Vagina (tissue), 2 donors: Measurements from ENCODE around the gene NAXE. TPM values are rescaled to one million over a fixed set of nuclear protein-coding genes. Genes with fewer than 3 reads are reported as not detected.
A peak's percentile ranks its signal among the peaks of the same experiment; 100 is the strongest.

Source experiments
- DNase-seq, 2 donors: peaks; one replicate each; pipeline ENCODE4 v3.0.0-alpha.2; 2017; ENCODE audit errors: extremely low spot score in 2 of 2
- H3K27ac ChIP-seq: fragments of 200-600 bp; sonication (generic); one replicate; pipeline ENCODE4 v1.5.1; 2019
- H3K27me3 ChIP-seq: fragments of 200-600 bp; sonication (generic); one replicate; pipeline ENCODE4 v1.5.1; 2019
- H3K36me3 ChIP-seq, 2 donors: fragments of 200-600 bp; sonication (generic); one replicate each; pipeline ENCODE4 v1.5.1; 2017 to 2019
- H3K4me1 ChIP-seq: fragments of 200-600 bp; sonication (generic); one replicate; pipeline ENCODE4 v1.5.1; 2019
- H3K4me3 ChIP-seq, 2 donors: fragments of 200-600 bp; sonication (generic); 1 replicate in 1 of 2; 2 replicates in 1 of 2; pipeline ENCODE4 v1.5.1; 2016 to 2019
- H3K9me3 ChIP-seq: fragments of 200-600 bp; sonication (generic); one replicate; pipeline ENCODE4 v1.5.1; 2019
- CTCF ChIP-seq, 3 experiments: fragments of 450-650 bp in 2 of 3; fragments of 200-600 bp in 1 of 3; sonication (generic) in 1 of 3; IDR thresholded peaks; one replicate each; pipeline ENCODE4 v1.5.1; 2017 to 2019; ENCODE audit warnings: antibody characterized with exemption in 3 of 3, mild to moderate bottlenecking in 2 of 3, moderate library complexity in 2 of 3
- POLR2A ChIP-seq, 2 donors: fragments of 450-650 bp; IDR thresholded peaks; one replicate each; pipeline ENCODE4 v1.6.1; 2017; ENCODE audit warnings: antibody characterized with exemption in 2 of 2, mild to moderate bottlenecking in 2 of 2, moderate library complexity in 2 of 2
- POLR2AphosphoS5 ChIP-seq, 2 donors: sonication (generic); formaldehyde crosslinking; IDR thresholded peaks; one replicate each; pipeline ENCODE4 v1.9.0; 2017; ENCODE audit warnings: antibody characterized with exemption in 2 of 2, mild to moderate bottlenecking in 2 of 2, low read depth in 1 of 2; ENCODE audit not compliant: insufficient read depth in 1 of 2
- intact Hi-C: fragments of 100-400 bp; cut with DNase I; formaldehyde crosslinking; loops from one replicate; pipeline ENCODE4 v1.15.1; 2023
- total RNA-seq: library from RNA; depleted of rRNA; stranded (reverse); fragments of >200 nt; gene quantifications from one replicate; pipeline ENCODE4 v1.2.3, GENCODE V29; 2016

Gene NAXE
- total RNA-seq, 1 donor from 2014 or later, result 46.7 TPM

GRCh38 chr1:156565519-156565918 lies 26.1 kb upstream of the NAXE start:
- H3K27me3 ChIP-seq, result no peaks in the 10 kb centered on the region
- TF ChIP-seq POLR2AphosphoS5 (IDR thresholded peaks at IDR 0.05; ENCODE audit: insufficient read depth in 1 of 2, low read depth in 1 of 2) (no peak), CTCF (IDR thresholded peaks at IDR 0.05) (no peak), POLR2A (IDR thresholded peaks at IDR 0.05) (no peak)
- intact Hi-C loops, result no loop called here
- H3K27ac ChIP-seq, result no peak overlapping the region
- no peaks in the 10 kb centered on the region for H3K9me3 ChIP-seq
- H3K4me1 ChIP-seq, result no peaks in the 10 kb centered on the region
- no peak for DNase-seq
- H3K36me3 ChIP-seq, result no peaks in the 10 kb centered on the region
- no peak overlapping the region for H3K4me3 ChIP-seq

- DNase-seq, result no peak
- H3K36me3 ChIP-seq, result no peaks in the 10 kb centered on the region
- no peak overlapping the region for H3K4me3 ChIP-seq
- TF ChIP-seq CTCF (IDR thresholded peaks at IDR 0.05), result no peak
- TF ChIP-seq POLR2A (IDR thresholded peaks at IDR 0.05), result no peak
- TF ChIP-seq POLR2AphosphoS5 (IDR thresholded peaks at IDR 0.05; ENCODE audit: insufficient read depth in 1 of 2, low read depth in 1 of 2), result no peak
- H3K27ac ChIP-seq, result no peak overlapping the region
- H3K27me3 ChIP-seq, result no peaks in the 10 kb centered on the region
- H3K9me3 ChIP-seq, result no peaks in the 10 kb centered on the region
- intact Hi-C loops, result no loop called here
- no peaks in the 10 kb centered on the region for H3K4me1 ChIP-seq
Measured at GRCh38 chr1:156566436-156566835, 25.1 kb upstream of the NAXE start.

- Histone ChIP-seq H3K4me3 (no peak overlapping the region), H3K36me3 (no peaks in the 10 kb centered on the region), H3K4me1 (peaks cover 12% of the 10 kb centered on the region), H3K27me3 (no peaks in the 10 kb centered on the region), H3K27ac (no peak overlapping the region), H3K9me3 (no peaks in the 10 kb centered on the region)
- TF ChIP-seq CTCF (IDR thresholded peaks at IDR 0.05), result no peak
- TF ChIP-seq POLR2A (IDR thresholded peaks at IDR 0.05), result no peak
- TF ChIP-seq POLR2AphosphoS5 (IDR thresholded peaks at IDR 0.05; ENCODE audit: insufficient read depth in 1 of 2, low read depth in 1 of 2), result no peak
- no peak for DNase-seq
- intact Hi-C loops, result no loop called here
Measured at GRCh38 chr1:156571261-156571852, 20.2 kb upstream of the NAXE start.

GRCh38 chr1:156571919-156572662 lies 19.5 kb upstream of the NAXE start, which contains the start of gene IQGAP3:
TSS of gene IQGAP3 (minus strand) at chr1:156572565. CDS start at chr1:156572529, 36 bp downstream.
- TF ChIP-seq POLR2A (IDR thresholded peaks at IDR 0.05) (no peak), CTCF (IDR thresholded peaks at IDR 0.05) (no peak), POLR2AphosphoS5 (IDR thresholded peaks at IDR 0.05; ENCODE audit: insufficient read depth in 1 of 2, low read depth in 1 of 2) (peak; percentile 65 to 74)
- Histone ChIP-seq H3K4me1 (peaks cover 12% of the 10 kb centered on the region), H3K4me3 (peak within 1 kb of the TSS; percentile 35 to 45), H3K9me3 (no peaks in the 10 kb centered on the region), H3K36me3 (no peaks in the 10 kb centered on the region), H3K27me3 (no peaks in the 10 kb centered on the region), H3K27ac (no peak within 1 kb of the TSS)
- DNase-seq, result no peak
- intact Hi-C loops, result no loop called here

- Histone ChIP-seq H3K27ac (no peak overlapping the region), H3K36me3 (no peaks in the 10 kb centered on the region), H3K27me3 (no peaks in the 10 kb centered on the region), H3K4me3 (peak overlapping the region; percentile 35 to 45), H3K4me1 (peaks cover 12% of the 10 kb centered on the region), H3K9me3 (no peaks in the 10 kb centered on the region)
- intact Hi-C loops, result no loop called here
- DNase-seq, result no peak
- no peak for TF ChIP-seq POLR2A (IDR thresholded peaks at IDR 0.05)
- no peak for TF ChIP-seq POLR2AphosphoS5 (IDR thresholded peaks at IDR 0.05; ENCODE audit: insufficient read depth in 1 of 2, low read depth in 1 of 2)
- no peak for TF ChIP-seq CTCF (IDR thresholded peaks at IDR 0.05)
Measured at GRCh38 chr1:156572663-156573018, 18.9 kb upstream of the NAXE start.
